Ecto neural progenitor cell (in vitro differentiated cells): ENCODE measurements around the gene VWA5A.
"Not testable (repeated sequence)": the region's sequence is repeated elsewhere in the genome, so short reads cannot be mapped to it uniquely, and the experiment has no call there.

Source experiments
- DNase-seq: peaks from one replicate; pipeline ENCODE4 v3.0.0-alpha.2; 2018; ENCODE audit warnings: low spot score

Gene VWA5A

DNA sequence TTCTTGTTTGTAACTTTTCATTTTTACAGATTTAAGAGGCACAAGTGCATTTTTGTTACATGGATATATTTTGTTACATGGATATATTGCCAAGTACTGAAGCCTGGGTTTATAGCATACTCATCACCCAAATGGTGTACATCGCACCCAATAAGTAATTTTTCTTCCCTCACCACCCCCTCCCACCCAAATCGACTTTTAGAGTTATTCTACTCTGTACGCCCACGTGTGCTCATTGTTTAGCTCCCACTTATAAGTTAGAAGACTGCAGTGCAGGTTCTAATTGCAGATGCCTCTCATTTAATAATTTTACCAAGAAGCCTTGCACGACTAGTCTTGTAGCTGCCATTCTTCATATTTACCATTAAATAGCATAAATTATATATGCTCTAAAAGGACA lies 20.5 kb upstream of the VWA5A start:
- DNase-seq: no peak

DNA sequence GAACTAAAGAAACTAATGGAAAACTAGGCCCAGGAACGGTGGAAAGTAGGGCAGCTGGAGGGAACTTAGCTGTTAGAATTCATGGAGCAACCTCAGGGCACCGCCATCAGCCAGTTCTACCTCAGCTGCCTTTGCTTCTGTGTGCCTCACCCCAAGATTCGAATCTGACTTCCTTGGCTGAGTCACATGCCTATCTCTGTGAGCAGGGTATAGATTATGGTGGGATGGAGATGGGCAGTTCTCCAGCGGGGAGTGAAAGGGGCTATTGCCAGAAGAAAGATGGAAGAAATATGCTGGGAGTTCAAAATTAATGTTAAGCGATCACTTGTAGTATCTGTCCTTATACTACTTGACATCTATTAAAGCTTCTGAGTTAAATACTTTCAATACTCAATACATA lies 18.9 kb upstream of the VWA5A start:
- DNase-seq: no peak

DNA sequence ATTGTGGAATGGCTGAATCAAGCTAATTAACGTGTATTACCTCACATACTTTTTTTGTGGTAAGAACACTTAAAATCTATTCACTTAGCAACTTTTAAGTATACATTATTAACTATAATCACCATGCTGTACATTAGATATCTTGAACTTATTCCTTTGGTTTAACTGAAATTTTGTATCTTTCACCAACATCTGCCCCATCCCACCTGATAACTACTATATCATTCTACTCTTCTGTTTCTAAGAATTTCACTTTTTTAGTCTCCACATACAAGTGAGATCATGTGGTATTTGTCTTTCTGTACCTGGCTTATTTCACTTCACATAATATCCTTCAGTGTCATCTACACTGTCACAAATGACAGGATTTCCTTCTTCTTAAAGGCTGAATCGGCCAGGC lies 17.1 kb upstream of the VWA5A start:
- no peak for DNase-seq

DNA sequence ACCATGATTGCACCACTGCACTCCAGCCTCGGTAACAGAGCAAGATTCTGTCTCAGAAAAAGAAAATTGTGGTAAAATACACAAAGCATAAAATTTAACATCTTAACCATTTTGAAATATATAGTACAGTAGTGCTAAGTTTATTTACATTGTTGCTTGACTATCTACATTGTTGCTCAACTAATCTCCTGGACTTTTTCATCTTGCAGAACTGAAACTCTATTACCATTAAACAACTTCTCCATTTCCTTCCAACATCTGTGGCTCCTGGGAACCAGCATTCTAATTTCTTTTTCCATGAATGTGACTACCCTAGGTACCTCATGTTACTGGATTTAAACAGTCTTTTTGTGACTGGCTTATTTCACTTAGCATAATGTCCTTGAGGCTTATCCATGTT lies 13.5 kb upstream of the VWA5A start:
- DNase-seq: no peak

DNA sequence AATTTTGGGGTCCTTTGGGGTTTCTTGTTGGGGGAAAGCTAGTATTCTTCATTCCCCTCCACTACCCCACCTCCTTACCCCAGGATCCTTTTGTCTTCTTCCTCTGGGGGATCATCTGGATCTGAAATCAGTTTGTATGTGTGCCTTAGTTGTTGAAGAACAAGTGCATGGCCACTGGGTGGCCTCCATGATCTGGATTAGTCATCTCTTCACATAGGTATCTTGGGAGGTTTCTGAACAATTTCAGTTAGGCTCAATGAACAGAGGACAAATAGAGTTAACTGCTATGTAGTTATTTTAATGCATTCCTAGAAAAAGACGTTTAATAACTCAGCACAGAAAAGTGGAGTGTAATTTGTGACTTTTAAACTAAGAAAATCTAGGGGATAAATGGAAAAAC lies 7.1 kb upstream of the VWA5A start:
- no peak for DNase-seq

DNA sequence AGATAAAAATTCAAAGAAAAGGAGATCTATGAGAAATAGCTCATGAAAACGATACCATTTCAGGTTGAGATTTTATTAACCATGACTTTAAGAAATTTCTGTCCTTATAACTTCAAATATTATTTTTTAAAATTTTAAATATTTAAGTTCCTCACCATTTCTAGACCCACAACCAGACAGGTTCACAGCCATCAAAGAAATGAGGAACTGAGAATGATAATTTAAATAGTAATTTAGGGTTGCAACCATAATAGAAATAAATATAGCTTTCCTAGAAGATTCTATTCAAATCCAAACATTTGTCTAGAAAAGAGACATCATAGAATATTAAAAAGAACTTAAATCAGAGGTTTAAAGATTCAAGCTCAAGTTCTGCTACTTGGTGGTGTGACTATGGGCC lies 5.9 kb upstream of the VWA5A start:
- DNase-seq: no peak

DNA sequence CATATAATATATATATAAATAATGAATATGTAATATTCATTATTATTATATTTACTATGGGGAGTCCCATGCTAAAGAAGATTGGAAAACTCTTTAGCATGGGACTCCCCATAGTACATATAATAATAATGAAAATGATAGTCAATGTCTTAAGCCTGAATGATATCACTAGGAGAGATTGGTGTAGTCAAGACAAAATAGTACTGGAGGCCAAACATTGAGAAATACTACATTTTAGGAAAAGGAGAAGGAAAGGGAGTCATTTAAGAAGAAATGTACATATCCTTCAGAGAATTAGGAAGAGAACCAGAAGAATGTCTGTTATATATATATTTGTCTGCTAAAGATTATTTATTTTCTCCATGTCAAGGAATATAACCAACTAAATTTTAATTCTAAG lies 5.0 kb upstream of the VWA5A start:
- DNase-seq: no peak

DNA sequence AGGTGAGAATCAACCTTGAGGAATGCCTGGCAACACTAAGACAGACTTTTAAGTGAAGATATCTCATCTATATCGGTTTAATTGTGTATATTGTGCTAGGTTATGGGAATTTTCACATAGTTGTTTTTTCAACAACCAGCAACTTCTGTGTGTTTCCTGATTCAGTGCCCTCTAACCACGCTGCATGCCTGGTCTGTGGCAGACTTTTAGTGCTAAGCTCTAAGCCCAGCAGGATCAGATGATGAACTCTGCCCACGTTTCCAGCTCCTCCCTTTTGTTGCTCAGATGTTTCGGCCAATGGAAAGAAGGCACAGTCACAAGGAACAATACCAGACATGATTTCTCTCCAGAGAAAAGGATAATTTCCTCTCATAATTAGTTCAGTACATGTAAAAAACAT lies 1.4 kb upstream of the VWA5A start:
- DNase-seq: no peak

DNA sequence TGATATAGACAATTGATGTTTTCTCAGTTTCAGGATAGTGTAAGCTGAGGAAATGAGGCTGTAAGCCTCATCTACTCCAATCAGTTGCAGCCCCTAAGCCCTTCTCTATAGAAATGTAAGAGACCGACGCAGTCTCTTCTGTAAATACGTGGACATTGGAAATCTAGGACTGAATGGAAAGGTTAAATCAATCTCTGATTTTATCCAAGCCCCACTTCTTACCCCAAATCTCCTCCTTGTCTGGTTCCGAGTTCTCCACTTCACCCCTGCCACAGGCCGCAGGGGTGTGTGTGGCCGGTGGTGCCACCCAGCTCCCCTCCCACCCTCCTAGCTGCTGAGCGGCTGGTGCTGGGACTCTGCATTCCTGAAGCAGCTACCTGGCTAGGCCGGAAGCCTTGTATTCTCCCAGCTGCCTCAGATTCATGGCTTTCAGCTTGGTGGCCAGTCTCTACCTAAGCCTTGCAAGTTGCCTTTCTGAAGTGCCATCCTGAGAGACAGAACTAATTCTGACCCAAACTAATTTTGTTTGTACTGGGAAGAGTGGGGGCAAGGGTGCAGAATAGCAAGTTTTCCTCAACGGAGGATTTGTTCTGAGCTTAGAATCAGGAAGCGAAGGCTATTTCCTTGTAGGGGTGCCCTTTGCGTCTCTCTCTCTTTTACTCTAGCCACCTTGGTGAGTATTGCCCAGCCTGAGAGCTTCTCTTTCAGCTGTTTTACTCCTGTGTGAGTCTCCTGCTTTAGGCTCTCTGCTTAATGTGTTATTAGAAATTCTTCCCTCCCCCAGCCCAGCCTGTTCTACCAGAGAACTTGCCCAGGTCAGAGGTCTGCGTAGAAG lies 749 bp downstream of the VWA5A start:
- no peak for DNase-seq

DNA sequence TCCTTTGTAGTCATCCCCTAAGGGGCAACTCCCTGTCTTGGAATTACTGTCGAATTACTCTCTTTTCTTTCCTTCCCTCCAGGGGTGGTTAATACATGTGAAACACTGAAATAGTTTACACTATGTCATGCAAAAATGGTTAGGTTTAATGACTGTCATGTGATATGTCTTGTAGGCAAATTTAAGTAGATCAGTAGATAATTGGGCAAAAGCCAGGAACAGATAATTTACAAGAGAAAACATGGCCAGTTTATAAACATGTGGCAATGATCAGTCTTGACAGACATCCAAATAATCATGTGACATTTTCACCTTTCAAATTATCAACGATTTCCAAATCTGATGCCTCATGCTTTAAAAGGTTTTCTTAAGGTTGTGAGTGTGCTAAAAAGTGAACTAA lies 3.9 kb downstream of the VWA5A start:
- no peak for DNase-seq

DNA sequence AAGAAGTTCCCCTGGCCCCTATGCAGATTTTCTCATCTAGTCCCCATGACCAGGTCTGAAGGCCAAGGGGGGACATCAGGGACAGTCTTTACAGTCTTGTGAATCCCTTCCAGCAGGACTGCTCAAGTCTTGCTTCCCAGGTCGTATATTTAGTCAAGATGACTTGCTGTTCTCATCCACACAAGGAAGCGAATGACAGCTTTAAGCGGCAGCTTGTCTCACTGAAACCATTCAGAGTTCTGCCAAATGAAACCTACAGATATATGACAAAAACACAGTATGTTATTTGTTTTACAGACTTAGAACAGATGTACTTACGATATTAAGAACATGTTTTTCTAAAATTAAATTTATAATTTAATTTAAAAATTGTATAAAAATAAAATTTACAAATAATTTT lies 5.6 kb downstream of the VWA5A start:
- DNase-seq: no peak

DNA sequence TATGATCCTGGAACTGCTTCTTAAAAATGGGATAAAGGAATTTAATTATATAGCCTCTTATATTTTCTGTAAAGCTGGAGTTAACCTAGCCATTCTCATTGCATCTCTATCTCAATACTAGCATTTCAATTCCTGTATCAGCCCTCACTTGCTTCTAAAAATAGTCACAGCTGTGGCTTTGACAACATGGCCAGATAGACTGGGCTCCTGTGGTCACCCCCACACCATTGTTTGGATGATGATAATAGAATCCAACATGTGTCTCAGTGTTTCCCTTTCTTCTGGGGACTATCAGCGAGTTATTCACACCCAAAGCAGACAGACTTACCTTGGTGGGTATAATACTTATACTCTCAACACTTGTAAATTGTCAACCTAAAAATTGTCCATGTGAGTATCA lies 6.9 kb downstream of the VWA5A start:
- no peak for DNase-seq

DNA sequence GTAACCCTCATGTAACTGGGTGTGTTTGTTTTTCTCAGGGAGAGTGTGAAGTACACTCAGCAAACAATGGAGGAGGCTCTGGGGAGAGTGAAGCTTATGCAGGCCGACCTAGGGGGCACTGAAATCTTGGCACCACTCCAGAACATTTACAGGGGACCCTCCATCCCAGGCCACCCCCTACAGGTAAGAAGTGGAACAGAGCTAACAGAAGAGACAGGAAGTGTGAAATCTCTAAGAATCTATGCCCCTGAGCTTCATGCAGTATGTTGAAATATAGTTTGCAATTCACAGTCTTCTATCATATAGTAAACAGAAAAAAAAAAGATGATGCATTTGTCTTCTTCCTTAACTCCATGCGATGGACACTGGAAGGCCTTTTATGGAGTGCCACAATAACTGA lies 8.4 kb downstream of the VWA5A start:
- DNase-seq: no peak

DNA sequence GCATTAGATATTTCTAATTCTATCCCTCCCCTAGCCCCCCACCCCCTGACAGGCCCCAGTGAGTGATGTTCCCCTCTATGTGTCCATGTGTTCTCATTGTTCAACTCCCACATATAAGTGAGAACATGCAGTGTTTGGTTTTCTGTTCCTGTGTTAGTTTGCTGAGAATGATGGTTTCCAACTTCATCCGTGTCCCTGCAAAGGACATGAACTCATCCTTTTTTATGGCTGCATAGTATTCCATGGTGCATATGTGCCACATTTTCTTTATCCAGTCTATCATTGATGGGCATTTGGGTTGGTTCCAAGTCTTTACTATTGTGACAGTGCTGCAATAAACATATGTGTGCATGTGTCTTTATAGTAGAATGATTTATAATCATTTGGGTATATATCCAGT lies 11.9 kb downstream of the VWA5A start:
- DNase-seq: not testable (repeated sequence)

DNA sequence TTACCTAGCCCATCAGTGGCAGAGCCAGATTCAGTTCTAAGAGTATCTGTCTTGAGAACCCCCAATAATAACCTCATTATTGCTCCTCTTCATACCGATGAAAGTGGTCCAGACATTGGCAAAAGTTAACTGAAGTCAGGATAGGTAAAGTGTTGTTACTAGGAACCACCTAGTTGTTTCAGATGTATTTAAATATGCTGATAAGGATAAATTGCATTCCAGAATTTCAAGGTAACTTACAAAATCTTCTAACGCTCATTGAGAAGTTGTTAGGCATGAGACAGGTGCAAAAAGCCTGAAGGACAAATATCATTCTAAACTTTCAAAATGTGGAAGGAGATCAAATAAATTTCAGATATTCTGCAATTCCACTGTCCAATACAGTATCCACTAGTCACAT lies 27.8 kb downstream of the VWA5A start:
- no peak for DNase-seq

DNA sequence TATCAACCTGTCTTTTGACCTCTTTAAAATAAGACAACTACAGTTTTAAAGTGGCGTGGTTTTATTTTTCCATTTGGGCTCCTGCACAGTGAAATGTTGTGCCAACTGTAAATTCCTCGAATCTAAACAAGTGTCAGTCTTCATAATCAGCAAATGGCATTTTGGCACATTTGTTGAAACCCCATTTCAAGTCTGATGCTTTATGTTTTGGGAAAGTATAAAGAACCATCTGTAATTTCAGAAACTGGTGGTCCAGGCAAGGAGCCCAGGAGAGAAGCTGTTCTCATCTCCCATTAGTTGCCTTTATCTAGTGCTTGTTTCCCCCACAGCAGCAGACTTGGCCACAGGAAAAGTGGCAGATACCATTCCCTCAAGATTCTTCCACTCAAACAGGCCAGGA lies 32.7 kb downstream of the VWA5A start:
- DNase-seq: no peak

DNA sequence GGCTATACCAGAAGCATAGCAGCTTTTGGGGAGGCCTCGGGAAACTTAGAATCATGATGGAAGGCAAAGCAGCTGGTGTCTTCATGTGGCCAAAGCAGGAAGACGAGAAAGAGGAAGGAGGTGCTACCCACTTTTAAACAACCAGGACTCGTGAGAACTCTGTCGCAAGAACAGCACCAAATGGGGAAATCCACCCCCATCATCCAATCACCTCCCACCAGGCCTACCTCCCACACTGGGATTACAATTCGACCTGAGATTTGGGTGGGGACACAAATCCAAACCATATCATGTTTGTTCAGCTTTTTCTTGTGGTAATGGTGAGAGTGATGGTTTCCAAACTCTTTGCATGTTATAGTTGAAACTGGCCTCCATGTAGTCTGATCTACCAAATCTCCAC lies 35.4 kb downstream of the VWA5A start:
- no peak for DNase-seq

DNA sequence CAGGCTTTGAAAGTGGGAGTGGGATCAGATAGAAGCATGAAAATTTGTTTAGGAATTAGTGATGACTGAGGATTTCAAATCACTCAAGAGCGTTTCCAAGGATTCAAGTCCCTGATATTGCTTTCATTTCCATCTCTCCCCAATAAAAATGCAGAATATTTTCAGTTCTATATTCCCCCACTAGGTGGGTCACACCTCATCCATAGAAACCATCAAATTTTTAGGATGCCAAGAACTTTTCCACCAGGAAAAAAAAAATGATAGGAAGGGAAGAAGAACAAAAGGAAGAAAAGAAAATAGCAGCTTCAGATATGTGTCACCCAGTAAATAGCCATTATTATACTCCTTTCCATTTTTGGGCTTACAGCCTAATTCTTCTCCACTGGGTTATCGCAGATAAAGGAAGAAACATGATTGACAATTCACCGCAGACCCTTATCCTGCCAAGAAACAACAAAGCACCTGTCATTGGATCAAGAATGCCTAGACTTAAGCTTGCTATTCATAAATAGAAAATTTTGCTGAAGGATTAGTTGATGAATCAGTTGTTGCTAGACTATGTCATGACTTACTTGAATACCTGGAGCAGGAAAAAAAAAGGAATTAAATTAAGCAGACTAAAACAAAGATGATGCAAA lies 37.6 kb downstream of the VWA5A start:
- DNase-seq: no peak

DNA sequence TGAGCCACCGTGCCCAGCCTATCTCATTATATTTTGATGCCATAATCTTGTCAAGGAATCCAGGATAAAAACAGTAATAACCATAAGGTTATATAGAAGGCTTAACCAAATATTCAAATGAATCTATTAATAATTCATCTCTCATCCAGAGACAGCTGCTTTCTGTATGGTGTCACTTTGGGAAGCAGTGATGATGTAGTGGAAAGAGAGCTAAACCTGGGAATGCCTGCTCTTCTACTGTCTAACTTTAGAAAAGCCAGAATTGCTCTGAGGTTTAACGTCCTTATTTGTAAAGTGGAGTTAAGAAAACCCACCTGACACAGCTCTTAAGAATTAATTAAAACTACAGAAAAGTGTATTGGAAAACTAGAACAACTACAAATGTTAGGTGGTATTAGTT lies 38.6 kb downstream of the VWA5A start:
- DNase-seq: no peak

DNA sequence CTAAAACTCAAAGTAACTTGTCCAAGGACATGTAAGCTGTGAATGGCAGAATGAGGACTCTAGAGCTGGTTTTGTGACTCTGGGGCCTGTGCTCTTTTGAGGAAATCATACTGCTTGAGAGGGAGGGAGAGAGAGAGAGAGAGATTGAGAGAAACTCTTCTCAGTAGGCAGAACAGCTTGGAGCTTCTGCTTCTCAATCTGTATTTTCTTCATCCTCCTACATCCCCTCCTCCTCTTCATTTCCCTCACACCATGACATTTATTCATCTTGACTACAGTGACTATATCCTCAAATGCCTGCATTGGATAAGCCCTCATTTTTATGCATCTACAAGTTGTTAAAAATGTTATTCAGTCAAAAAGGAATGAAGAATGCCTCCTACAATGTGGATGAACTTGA lies 44.2 kb downstream of the VWA5A start:
- no peak for DNase-seq

DNA sequence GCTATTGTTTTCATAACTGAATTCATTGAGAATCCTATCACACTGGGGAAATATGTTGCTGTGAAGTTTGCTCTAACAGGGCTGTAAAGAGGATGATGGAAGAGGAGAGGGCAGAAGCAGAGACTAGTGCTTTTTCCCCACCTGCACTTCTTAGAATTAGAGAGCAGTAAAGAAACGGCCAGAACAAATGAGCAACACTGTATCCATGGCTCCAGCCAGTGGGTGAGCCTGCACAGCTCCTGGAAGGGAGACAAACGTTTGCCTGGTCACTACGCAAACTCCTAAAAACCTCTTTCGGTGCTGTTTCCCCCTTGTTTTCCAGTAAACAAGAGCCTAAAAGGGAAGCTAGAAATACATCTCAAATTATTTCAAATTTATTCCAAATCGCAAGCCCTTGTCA lies 45.7 kb downstream of the VWA5A start:
- DNase-seq: no peak

DNA sequence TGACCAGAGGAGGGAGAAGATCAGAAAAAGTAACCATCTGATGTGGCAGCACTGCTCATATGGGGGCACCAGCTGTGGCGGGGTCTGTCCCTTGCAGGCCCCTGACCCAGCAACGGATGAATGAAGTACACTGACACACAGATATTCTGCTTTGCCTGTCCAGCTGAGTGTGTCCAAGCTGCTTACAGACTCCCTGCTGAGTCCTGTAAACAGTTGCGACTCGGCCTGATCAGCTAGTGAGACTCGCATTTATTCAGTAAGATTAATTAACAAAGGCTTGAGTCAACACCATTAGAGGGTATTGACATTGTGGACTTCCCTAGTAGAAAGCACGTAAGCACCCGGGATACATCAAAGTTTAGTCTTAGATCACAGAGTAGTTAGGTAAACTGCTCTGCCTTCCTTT lies 52.6 kb downstream of the VWA5A start:
- DNase-seq: peak; percentile 66

DNA sequence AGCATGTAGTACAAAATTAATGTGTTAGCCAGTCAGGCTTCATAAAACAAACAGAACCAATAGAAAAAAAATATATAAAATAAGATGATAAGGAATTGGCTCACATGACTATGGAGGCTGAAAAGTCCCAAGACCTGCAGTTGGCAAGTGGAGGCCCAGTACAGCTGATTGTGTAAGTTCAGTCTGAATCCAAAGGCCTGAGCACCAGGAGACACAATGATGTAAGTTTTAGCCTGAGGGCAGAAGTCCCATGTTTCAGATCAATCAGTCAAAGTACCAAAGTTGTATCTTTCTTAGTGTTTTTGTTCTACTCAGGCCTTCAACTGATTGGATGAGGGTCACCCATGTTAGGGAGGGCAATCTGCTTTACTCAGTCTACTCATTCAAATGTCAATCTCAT lies 53.5 kb downstream of the VWA5A start:
- DNase-seq: no peak

DNA sequence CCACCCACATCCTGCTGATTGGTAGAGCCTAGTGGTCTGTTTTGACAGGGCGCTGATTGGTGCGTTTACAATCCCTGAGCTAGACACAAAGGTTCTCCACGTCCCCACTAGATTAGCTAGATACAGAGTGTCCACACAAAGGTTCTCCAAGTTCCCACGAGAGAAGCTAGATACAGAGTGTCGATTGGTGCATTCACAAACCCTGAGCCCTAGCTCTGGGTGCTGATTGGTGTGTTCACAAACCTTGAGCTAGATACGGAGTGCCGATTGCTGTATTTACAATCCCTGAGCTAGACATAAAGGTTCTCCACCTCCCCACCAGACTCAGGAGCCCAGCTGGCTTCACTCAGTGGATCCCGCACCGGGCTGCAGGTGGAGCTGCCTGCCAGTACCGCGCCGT lies 55.1 kb downstream of the VWA5A start:
- DNase-seq: not testable (repeated sequence)
